ENCODE measurements around the gene SCN8A.

Gene SCN8A

DNA sequence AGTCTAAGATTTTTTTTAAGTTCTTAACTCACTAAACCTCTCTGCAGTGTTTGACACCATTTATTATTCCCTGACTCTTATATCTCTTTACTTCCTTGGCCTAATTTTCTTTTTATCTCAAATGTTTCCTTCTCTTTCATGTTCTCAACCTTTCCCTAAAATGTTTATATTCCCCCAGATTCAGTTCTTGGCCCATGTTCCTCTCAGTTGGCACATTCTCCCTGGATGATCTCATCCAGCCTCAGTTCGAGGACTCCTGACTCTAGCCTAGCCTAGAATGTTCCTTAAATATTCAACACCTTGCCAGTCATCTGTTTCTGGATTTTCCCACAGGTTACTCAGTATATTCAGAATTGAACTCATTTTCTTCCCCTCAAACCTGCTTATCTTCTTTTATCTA, 81.3 kb downstream of the SCN8A start:
- no peak for DNase-seq

DNA sequence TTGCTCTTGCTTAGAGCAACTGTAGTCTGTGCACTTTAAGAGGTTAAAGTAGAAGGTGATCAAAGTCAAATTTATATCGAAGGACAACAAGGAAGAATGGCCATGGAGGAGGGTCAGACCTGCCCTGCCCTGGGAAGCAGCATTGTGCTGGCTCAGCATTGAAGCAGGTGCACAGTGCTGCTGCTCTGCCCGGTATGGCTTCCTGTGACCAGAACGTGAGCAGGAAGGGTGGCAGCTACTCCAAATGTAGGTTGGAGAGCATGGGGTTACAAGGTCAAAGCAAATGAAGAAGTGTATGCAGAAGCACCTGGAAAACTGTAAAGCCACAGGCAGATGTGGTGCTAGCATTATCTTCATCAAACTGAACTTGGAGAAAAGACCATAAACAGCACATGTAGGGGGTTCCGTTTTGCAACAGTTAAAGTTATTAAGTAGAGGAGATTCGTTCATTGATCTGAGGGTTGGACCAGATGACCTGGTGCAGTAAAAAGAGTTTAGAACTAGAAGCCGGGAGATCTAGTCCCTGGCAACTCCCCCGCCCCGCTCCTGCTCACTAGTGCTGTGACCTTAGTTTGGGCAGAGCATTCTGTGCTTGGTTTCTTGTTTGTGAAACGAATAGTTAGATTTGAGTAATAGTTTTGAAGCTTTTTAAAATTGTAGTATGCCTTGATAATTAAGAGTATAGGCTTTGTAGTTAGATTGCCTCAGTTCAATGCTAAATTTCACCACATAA, 84.2 kb downstream of the SCN8A start:
- no peak for DNase-seq

DNA sequence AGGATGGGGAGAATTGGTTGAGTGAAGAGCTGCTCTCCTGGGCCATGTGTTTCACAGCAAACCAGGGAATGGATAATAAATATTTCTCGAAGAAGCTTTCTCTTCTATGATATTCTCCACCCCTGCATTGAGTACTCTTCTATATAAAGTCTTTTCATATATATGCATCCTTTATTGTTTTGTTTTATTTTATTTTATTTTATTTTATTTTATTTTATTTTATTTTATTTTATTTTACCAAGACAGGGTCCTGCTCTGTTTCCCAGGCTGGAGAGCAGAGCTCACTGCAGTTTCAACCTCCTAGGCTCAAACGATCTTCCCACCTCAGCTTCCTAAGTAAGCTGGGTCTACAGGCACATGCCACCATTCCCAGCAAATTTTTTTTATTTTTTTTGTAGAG, 85.8 kb downstream of the SCN8A start:
- no peak for DNase-seq

DNA sequence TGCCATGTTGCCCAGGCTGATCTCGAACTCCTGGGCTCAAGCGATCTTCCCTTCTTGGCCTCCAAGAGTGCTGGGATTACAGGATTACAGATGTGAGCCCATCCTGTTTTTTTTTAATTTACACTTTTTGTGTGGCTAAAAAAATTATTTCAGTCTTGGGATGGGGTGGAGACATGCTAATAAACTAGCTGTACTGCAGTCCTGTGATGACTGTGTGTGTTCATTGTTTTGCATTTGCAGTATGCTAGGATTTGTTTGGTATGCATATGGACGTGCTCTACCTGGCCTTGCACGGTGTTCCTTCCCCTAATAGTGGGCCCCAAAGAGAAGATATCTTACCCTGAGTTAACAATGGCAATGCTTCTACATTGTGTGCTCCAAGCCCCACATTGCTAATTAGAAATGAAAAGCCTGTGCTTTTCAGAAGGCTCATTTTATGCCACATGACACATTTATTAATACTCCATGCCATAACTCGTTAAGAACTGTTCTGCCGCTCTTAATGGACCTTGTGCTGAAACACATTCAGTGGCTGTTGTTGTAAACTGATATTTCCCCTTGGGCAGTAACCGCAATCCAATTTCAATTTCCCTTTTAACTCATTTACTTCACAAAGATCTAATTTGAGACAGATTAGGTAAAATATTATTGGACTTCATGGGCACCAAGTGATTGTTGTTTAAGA, 86.4 kb downstream of the SCN8A start:
- no peak for DNase-seq

DNA sequence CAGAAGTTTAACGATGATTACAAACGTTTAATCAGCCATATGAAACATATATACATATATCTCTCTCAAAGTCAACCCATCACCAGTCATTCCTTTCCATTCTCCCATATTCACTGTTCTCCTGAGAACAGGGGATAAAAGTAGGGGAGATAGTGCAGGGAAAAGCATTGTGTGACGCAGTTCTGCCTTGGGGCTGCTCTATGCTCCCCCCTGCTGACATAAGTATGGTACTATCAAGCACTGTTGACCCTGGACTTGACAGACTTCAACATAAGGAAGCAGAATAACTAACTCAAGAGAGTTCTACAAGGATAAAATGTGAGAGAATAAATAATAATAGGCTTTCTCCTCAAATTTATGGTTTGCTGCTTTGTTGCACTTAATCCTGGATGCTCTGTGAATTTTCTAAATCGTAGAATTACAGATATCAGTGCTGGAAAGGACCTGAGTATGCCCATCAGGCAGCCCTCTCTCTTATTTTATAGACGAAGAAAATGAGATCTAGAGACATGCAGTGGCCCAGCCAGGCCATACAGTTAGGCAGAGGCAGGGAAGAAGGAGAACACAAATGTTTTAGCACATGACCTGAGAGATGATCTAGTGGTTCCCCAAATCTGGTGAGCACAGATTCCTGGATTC, 87.2 kb downstream of the SCN8A start:
- DNase-seq = no peak

DNA sequence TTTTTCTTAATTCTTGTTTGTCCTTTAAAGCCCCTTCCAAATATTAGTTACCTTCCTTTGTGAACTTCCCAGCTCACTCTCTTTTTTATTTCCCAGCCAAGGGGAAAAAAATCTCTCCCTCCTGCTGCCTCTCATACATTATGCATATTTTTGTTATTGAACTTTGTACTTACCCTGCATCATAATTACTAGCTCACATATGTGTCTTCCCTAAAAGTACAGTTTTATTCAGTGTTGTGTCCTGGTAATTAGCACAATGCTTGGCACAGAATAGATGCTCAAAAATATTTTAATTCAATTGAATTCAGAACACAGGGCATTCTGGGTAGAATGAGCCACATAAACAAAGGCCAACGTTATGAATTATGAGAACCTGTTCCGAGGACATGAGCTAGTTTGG, 91.9 kb downstream of the SCN8A start:
- DNase-seq = no peak

DNA sequence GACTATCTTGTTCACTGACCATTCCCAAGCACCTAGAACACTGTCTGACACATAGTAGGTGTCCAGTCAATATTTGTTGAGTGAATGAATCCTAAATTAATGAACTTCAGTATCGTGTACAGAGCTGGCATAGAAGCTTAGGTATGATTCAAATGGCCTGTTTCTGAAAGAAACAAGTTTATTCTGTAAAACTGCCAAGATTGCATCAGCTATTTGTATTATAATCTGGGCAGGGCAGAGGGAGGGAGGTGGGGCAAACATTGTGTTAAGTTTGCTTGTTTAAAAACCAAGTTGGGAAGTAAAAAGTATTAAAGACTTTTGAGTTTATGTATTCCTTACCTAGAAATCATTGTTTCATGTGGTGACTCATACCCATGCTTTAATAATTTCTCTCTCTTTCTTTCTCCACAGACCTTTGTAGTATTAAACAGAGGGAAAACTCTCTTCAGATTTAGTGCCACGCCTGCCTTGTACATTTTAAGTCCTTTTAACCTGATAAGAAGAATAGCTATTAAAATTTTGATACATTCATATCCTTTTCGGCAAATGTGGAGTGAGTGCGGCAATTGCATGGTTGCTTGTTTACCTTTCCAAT, 92.8 kb downstream of the SCN8A start:
- DNase-seq = no peak

DNA sequence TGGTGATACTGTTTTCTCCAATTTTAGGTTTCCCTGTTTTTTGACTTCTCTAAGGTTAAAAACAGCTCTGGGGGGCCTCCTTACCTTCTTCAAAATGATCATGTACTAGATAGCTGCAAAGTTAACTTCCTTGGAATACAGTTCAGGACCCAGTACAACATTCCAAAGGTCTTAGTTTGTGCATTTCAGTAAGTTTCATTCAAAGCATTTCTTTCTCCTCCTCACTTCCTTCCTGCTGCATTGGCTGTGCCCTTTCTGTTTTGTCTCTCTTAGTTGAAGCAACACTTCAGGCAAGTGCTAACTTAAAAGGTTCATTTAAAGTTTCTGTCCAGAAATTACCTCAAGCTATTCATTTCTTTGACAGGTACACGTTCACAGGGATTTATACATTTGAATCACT, 95.7 kb downstream of the SCN8A start:
- no peak for DNase-seq

DNA sequence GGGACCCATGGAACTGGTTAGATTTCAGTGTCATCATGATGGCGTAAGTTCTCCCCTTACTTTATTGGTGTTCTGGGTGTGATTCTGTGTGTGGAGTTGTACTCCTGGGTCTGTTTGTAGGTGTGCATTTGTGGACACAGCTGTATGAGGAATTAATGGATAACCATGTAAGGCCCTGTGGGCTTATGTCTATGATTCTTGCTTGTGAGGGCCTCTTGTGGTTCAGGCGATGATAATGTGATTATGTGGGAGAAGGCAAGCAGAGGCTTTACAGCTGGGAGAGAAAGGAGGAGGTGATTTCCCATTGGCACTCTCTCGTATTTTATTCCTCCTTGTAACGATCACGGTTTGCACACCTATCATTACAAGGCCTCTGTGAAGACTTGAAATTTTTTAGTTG, 96.1 kb downstream of the SCN8A start:
- no peak for DNase-seq

DNA sequence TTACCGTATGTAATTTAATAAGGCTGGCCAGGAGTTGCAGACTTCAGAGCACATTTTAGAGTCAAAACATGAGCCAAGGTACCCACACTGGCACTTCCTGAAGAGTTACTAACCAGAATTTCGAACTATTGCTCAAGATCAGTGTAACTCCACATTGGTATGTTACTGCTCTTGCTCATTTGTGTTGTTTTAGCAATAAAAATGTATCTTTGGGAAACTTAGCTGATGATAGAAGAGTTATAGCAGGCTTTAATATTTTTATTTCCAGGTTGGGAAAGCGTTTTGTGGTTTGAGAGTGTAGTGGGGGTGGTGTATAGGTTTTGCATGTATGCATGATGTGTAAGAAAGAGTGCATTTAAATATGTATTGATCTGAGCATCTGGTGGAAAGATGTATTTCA, 96.6 kb downstream of the SCN8A start:
- no peak for DNase-seq

DNA sequence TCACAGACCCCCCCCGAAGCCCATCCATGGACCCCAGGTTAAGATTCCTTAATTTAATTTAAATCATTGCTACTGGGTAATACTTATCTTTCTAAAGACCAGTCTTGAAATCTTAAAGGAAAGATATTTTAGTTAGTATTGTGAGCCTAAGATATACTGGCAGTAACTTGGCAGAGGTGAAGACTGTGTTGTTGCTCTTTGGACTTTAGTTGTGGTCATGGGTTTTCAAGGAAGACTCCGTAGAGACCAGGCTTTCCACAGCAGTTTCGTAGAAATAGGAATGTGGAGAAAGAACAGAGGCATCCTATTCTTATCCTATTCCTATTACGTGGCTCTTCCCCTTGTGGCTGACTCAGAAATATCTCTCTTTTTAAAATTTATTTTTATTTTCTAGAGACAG, 99.0 kb downstream of the SCN8A start:
- no peak for DNase-seq

DNA sequence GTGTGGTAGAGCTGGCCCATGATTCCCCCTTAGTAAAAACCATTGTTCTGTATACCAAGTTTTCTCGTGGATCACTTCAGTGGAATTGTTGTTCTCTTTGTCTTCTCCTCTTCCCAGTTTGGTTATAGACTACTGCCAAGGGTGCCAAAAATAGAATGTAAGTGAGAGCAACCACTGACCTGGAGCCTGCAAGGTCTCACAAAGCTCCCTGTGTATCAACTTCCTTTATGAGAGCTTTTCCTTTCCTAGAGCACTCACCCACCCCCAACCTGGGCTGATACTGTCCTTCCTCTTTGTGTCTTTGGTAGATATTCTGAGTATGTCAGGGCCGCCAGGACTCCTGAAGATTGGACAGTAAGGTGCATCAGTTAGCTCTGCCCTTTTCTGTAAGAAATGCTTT, 101.0 kb downstream of the SCN8A start:
- no peak for DNase-seq

DNA sequence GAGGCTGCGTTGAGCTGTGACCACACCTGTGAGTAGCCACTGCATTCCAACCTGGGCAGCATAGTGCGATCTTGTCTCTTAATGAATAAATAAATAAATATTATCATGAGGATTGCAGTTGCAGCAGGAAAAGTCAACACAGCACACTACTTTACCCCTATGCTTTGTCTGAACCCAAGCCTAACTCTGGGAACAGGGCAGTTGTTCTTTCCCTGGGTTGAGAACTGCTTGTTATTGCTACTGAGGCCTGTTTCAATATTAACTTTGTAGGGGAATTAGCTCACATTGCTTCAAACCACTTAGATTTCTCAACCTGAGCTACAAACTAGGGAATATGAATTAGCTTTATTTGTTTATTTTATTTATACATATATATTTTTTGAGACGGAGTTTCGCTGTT, 102.5 kb downstream of the SCN8A start:
- DNase-seq = no peak

DNA sequence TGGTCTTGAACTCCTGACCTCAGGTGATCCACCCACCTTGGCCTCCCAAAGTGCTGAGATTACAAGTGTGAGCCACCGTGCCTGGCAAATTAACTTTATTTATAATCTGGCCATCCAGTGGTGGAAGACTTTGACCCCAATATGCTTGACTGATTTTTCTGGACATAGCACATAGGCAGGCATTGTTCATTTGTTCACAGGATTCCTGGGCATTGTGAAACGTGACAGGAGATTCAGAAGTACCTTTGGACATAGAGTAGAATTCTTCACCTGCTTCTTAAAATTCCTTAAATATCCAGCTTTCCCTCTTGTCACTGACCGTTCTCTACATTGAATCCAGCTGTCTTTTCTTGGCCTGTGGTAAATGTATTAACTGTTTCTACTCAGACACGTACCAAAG, 103.1 kb downstream of the SCN8A start:
- DNase-seq = no peak

DNA sequence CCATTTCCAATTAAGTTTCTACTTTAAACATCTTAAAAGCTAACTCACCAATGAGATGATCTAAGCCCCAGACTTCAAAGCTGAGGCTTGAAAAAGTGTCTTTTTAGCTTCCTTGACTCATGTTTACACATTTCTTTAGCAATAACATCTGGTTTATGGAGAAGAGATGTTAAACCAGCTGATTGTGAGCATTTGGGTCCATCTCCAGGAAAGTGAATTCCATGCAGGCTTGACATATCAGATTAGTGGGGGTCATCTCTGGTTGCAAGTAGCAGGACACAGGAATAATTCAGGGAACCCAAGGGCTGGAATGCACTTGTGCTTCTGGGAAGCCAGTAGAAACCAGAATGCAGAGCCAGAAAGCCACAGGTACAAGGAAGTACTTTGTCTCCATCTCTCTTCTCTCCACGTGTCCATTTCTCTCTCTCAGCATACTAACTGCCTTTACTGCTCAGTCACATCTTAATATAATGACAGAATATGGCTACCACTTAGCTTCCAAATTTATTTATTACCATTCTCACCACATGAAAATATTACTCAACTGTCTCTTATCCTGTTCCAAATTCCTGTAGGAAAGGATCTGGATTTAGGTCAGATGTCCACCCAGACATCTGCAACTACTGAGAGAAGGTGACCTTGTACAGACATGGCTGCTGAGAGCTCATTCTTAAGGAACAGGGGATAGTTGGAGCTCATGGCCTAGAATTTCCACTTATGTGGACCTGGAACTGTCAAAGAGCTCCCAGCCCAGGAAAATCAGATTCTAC, 104.4 kb downstream of the SCN8A start:
- DNase-seq = no peak

DNA sequence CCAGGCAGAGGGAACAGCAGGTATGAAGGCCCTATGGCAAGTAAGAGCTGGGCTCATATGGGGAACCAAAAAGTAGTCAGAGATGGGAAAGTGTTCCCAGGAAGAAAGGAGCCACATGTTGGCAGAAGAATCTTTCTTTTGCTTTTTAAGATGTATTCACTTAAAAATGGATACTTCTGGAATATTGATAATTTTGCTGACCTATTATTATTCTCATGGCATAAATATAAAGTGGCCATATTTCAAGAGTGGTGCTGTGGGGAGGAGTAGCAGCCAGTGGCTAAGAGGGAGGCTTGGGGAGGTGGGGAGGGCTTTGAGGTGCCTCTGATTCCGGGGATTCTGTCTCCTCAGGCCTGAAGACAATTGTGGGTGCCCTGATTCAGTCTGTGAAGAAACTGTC, 108.2 kb downstream of the SCN8A start:
- no peak for DNase-seq

DNA sequence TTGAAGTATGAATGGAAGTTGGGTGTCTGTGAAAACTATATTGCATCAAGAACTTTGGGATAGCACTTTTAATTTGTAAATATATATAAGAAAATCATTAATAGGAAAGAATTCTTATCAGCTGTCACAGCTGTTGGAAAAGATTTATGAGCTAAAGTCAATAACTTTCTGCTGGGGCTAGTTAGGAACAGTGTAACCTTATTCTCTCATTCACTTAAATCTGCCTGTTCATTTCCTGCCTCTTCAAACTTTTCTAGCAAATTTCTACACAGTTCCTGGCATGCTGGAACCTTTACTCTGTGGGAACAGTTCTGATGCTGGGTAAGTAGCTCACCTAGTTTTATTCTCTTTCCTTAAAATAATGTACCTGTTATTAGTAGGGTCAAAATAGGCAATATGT, 109.9 kb downstream of the SCN8A start:
- DNase-seq = no peak

DNA sequence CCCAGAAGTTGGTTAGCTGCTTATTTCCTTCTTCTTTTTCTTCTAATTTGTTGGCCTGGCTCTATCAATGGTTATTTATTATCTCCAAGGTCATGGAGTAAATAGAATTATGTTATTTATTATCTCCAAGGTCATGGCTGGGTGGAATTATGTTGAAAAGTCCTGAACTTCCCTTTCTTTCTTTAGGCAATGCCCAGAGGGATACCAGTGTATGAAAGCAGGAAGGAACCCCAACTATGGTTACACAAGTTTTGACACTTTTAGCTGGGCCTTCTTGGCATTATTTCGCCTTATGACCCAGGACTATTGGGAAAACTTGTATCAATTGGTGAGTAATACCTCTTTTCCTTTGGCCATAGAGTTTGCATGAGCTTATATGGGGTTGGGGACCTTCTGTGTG, 111.6 kb downstream of the SCN8A start:
- DNase-seq = no peak

DNA sequence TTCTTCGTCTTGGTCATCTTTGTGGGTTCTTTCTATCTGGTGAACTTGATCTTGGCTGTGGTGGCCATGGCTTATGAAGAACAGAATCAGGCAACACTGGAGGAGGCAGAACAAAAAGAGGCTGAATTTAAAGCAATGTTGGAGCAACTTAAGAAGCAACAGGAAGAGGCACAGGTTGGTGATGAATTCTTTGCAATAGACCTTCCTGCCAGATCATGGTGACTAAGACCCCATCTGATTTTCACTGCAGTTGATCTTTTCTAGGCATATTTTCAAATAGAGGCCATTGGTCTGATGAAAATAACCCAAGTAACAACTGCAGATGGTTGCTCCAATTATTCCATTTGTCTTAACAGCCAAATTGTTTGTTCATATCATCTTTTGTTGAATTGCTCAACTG, 114.4 kb downstream of the SCN8A start:
- DNase-seq = no peak

DNA sequence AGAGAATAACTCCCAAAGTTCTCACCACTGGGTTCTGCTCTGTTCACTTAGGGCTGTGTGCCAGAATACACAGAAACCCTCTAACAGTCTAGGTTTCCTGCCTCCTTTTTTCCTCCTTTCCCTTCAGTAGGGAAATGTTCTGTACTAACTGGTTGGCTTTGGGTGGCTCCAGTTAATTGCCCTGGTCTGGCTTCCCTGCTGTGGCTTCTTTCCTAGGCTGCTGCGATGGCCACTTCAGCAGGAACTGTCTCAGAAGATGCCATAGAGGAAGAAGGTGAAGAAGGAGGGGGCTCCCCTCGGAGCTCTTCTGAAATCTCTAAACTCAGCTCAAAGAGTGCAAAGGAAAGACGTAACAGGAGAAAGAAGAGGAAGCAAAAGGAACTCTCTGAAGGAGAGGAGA, 115.2 kb downstream of the SCN8A start:
- no peak for DNase-seq

DNA sequence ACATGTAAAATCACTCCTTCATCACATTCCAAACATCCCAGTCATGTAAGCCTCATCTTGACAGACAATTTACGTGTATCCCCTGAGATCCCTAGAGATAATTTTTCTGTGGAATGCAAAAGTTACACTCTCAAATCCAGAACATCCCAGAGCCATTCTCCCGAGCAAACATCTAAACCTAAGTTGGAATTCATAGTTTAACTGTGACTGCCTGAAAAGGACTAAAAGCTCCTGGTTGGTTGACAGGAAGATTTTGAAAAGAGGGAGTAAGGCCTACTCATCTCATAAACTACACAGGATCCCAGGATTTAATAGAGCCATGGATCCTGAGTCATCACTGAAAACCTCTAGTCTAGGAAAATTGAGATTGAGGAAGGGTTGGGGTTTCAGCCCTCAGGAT, 123.6 kb downstream of the SCN8A start:
- DNase-seq = no peak

DNA sequence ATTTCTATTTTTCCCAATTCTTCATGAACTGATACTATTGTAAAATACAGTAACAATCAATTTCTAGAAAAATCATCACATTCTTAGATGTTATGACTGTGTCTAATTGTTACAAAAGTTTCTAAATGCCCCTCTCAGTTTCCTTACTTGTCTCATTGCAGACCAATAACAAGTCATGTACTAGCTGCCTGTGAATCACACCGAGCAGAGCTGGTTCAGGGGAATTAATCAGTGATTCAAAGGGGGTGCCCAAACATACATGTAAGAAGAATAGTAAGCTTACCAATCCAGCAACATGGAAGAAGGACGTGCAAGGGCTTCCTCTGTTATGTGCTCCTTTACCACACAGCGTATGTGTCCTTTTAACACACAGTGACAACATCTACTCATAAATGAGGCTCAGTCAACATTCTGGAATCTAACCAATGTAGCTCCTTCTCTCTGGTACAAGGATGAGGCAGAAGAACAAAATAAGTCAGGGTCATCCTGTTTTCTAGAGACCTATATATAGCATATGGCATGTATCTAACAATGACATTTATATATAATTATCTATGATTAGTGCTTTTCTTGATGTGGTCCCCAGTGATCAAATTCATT, 126.4 kb downstream of the SCN8A start:
- DNase-seq = no peak
